ENCODE data around the gene SYNE4.

DNA sequence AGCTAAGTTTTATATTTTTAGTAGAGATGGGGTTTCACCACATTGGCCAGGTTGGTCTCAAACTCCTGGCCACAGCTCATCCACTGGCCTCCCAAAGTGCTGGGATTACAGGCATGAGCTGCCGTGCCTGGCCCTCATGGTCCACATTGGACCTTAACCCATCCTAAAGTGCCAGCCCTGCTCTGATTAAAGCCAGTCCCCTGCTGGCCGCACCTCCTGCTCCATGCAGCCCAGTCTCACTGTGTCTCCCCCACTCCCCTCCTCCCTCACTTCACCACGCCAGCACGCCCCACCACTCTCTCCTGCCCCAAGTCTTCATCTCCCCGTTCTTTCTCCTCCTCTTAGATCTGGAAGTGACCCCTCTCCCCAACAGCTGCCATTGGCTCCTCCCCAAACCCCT, 30.3 kb downstream of the SYNE4 start:
- TF ChIP-seq XRCC5 (IDR thresholded peaks at IDR 0.05; ENCODE audit: low read depth, low read length) (no peak), ZKSCAN8 (CRISPR knock-in tag; IDR thresholded peaks at IDR 0.05) (no peak), ZNF263 (CRISPR knock-in tag; IDR thresholded peaks at IDR 0.05; ENCODE audit: borderline replicate concordance) (no peak), POLR2AphosphoS5 (IDR thresholded peaks at IDR 0.05; ENCODE audit: control insufficient read depth, insufficient read depth, low read depth, low read length) (no peak), WHSC1 (IDR thresholded peaks at IDR 0.05; ENCODE audit: low read length) (no peak), TARDBP (IDR thresholded peaks at IDR 0.05) (no peak), SP1 (CRISPR knock-in tag; IDR thresholded peaks at IDR 0.05) (no peak), ZNF384 (IDR thresholded peaks at IDR 0.05; ENCODE audit: low read depth, low read length) (no peak), MTA2 (IDR thresholded peaks at IDR 0.05; ENCODE audit: low read depth) (no peak), POLR3G (IDR thresholded peaks at IDR 0.05; ENCODE audit: extremely low read depth, insufficient read length, insufficient replicate concordance) (no peak), MEIS2 (IDR thresholded peaks at IDR 0.05; ENCODE audit: partially characterized antibody) (no peak)
- TF ChIP-seq, protein P1, sequence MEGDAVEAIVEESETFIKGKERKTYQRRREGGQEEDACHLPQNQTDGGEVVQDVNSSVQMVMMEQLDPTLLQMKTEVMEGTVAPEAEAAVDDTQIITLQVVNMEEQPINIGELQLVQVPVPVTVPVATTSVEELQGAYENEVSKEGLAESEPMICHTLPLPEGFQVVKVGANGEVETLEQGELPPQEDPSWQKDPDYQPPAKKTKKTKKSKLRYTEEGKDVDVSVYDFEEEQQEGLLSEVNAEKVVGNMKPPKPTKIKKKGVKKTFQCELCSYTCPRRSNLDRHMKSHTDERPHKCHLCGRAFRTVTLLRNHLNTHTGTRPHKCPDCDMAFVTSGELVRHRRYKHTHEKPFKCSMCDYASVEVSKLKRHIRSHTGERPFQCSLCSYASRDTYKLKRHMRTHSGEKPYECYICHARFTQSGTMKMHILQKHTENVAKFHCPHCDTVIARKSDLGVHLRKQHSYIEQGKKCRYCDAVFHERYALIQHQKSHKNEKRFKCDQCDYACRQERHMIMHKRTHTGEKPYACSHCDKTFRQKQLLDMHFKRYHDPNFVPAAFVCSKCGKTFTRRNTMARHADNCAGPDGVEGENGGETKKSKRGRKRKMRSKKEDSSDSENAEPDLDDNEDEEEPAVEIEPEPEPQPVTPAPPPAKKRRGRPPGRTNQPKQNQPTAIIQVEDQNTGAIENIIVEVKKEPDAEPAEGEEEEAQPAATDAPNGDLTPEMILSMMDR (IDR thresholded peaks at IDR 0.05 in 2 of 3, conservative IDR thresholded peaks at IDR 0.05 in 1 of 3; ENCODE audit: insufficient read depth in 2 of 3, low read depth in 1 of 3, low read length in 3 of 3) = no peak
- TF ChIP-seq, protein P2, sequence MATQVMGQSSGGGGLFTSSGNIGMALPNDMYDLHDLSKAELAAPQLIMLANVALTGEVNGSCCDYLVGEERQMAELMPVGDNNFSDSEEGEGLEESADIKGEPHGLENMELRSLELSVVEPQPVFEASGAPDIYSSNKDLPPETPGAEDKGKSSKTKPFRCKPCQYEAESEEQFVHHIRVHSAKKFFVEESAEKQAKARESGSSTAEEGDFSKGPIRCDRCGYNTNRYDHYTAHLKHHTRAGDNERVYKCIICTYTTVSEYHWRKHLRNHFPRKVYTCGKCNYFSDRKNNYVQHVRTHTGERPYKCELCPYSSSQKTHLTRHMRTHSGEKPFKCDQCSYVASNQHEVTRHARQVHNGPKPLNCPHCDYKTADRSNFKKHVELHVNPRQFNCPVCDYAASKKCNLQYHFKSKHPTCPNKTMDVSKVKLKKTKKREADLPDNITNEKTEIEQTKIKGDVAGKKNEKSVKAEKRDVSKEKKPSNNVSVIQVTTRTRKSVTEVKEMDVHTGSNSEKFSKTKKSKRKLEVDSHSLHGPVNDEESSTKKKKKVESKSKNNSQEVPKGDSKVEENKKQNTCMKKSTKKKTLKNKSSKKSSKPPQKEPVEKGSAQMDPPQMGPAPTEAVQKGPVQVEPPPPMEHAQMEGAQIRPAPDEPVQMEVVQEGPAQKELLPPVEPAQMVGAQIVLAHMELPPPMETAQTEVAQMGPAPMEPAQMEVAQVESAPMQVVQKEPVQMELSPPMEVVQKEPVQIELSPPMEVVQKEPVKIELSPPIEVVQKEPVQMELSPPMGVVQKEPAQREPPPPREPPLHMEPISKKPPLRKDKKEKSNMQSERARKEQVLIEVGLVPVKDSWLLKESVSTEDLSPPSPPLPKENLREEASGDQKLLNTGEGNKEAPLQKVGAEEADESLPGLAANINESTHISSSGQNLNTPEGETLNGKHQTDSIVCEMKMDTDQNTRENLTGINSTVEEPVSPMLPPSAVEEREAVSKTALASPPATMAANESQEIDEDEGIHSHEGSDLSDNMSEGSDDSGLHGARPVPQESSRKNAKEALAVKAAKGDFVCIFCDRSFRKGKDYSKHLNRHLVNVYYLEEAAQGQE (IDR thresholded peaks at IDR 0.05; ENCODE audit: borderline replicate concordance) = no peak
- TF ChIP-seq, protein P2 (CRISPR knock-in tag; IDR thresholded peaks at IDR 0.05; ENCODE audit: low read depth) = no peak

All from K562 (cell line).